Activated T-helper 1 cell treated with anti-CD3 and anti-CD28 coated beads, Interleukin-12 subunit alpha, Interleukin-12 subunit beta, Interleukin-2, Interleukin-4 antibody, amounts not matched to agents 30 ng/mL and 10 ng/mL and 1 ng/mL, durations not matched to agents 14 hours and 24 hours and 36 hours (primary cell): ENCODE measurements around the gene SSX3. TPM values are rescaled to one million over a fixed set of nuclear protein-coding genes. Genes with fewer than 3 reads are reported as not detected.

ENCODE experiments used
- total RNA-seq: library from RNA; stranded (reverse); gene quantifications from 2 replicates; pipeline ENCODE4 v1.2.3, GENCODE V29; 2022

The SSX3 gene
- total RNA-seq, 1 donor from 2014 or later: not detected

Other genes starting within 250 kb of the SSX3 start
- not detected in 2 replicates for gene SPACA5B, start 226.1 kb downstream of the SSX3 start, total RNA-seq
- not detected in 2 replicates for gene SSX5, start 159.9 kb downstream of the SSX3 start, total RNA-seq
- gene SSX1, start 101.3 kb downstream of the SSX3 start, total RNA-seq: not detected in 2 replicates
- gene SSX4, start 26.8 kb upstream of the SSX3 start, total RNA-seq: not detected in 2 replicates
- gene SSX4B, start 55.3 kb upstream of the SSX3 start, total RNA-seq: not detected in 2 replicates
- gene SLC38A5, start 113.6 kb upstream of the SSX3 start, total RNA-seq: 205 and 206 TPM in 2 replicates
- gene FTSJ1, start 119.5 kb upstream of the SSX3 start, total RNA-seq: 96.2 and 103 TPM in 2 replicates
- gene PORCN, start 152.3 kb upstream of the SSX3 start, total RNA-seq: 13.6 and 15.1 TPM in 2 replicates
- gene EBP, start 165.1 kb upstream of the SSX3 start, total RNA-seq: 164 and 178 TPM in 2 replicates
- 13.5 and 16.0 TPM in 2 replicates for gene TBC1D25, start 183.0 kb upstream of the SSX3 start, total RNA-seq
- gene RBM3, start 217.8 kb upstream of the SSX3 start, total RNA-seq: 318 and 338 TPM in 2 replicates
- gene WDR13, start 240.8 kb upstream of the SSX3 start, total RNA-seq: 36.3 and 36.5 TPM in 2 replicates